Ectodermal cell (in vitro differentiated cells): Measurements from ENCODE around the gene CSNK2A1.

Experiments
- H3K27ac ChIP-seq: 2 replicates; pipeline ENCODE4 v1.7.0; 2013; ENCODE audit warnings: mild to moderate bottlenecking, low read depth, low read length; ENCODE audit not compliant: insufficient read depth, poor library complexity, severe bottlenecking
- H3K27me3 ChIP-seq: 2 replicates; pipeline ENCODE4 v1.7.0; 2013; ENCODE audit warnings: mild to moderate bottlenecking, low read length; ENCODE audit not compliant: insufficient read depth, control insufficient read depth, poor library complexity, severe bottlenecking
- H3K36me3 ChIP-seq: one replicate; pipeline ENCODE4 v1.7.0; 2013; ENCODE audit warnings: low read length; ENCODE audit not compliant: control insufficient read depth, insufficient read depth
- H3K4me1 ChIP-seq: one replicate; pipeline ENCODE4 v1.7.0; 2013; ENCODE audit warnings: low read length; ENCODE audit not compliant: control insufficient read depth, insufficient read depth
- H3K4me3 ChIP-seq: 2 replicates; pipeline ENCODE4 v1.7.0; 2013; ENCODE audit warnings: low read depth, low read length, control low read depth; ENCODE audit not compliant: insufficient read depth
- H3K9me3 ChIP-seq: 2 replicates; pipeline ENCODE4 v1.7.0; 2013; ENCODE audit warnings: mild to moderate bottlenecking, low read length, moderate library complexity; ENCODE audit not compliant: control insufficient read depth
- WGBS, 2 experiments: methylation state at CpG; one replicate each; pipeline ENCODE4 v1.1.7; 2013; ENCODE audit warnings: missing lambda C conversion rate in 2 of 2; 5-methylcytosine and 5-hydroxymethylcytosine counted together

The CSNK2A1 gene

GRCh38 chr20:433300-433975 is 110.2 kb downstream of the CSNK2A1 start:
- Histone ChIP-seq H3K27ac (no peak overlapping the region), H3K36me3 (peaks cover 27% of the 10 kb centered on the region), H3K4me3 (no peak overlapping the region), H3K27me3 (no peaks in the 10 kb centered on the region), H3K4me1 (no peaks in the 10 kb centered on the region), H3K9me3 (no peaks in the 10 kb centered on the region)
- WGBS, 2 experiments, result 93% methylated on average over 12 of the region's 12 CpGs

GRCh38 chr20:432677-433299 is 110.8 kb downstream of the CSNK2A1 start:
- WGBS, 2 experiments, result 93 to 96% methylated on average over 11 of the region's 11 CpGs
- Histone ChIP-seq H3K4me3 (no peak overlapping the region), H3K27me3 (no peaks in the 10 kb centered on the region), H3K4me1 (no peaks in the 10 kb centered on the region), H3K27ac (no peak overlapping the region), H3K9me3 (no peaks in the 10 kb centered on the region), H3K36me3 (peaks cover 22% of the 10 kb centered on the region)

- H3K27ac ChIP-seq, result no peak overlapping the region
- no peaks in the 10 kb centered on the region for H3K4me1 ChIP-seq
- no peaks in the 10 kb centered on the region for H3K9me3 ChIP-seq
- no peak overlapping the region for H3K4me3 ChIP-seq
- WGBS, 2 experiments, result 95 to 96% methylated on average over 13 of the region's 13 CpGs
- H3K27me3 ChIP-seq, result no peaks in the 10 kb centered on the region
- H3K36me3 ChIP-seq, result peaks cover 21% of the 10 kb centered on the region
These were observed 111.4 kb downstream of the CSNK2A1 start for GRCh38 chr20:432208-432607.

- WGBS, 2 experiments, result 77 to 79% methylated on average over 17 of the region's 17 CpGs
- no peak overlapping the region for H3K4me3 ChIP-seq
- H3K9me3 ChIP-seq, result no peaks in the 10 kb centered on the region
- peak overlapping the region; percentile 26 for H3K27ac ChIP-seq
- peaks cover 19% of the 10 kb centered on the region for H3K36me3 ChIP-seq
- H3K27me3 ChIP-seq, result no peaks in the 10 kb centered on the region
- no peaks in the 10 kb centered on the region for H3K4me1 ChIP-seq
These were observed 112.3 kb downstream of the CSNK2A1 start for GRCh38 chr20:431012-431904.

GRCh38 chr20:430091-430999 is 113.2 kb downstream of the CSNK2A1 start:
- no peak overlapping the region for H3K4me3 ChIP-seq
- H3K36me3 ChIP-seq, result peaks cover 12% of the 10 kb centered on the region
- H3K4me1 ChIP-seq, result no peaks in the 10 kb centered on the region
- H3K27me3 ChIP-seq, result no peaks in the 10 kb centered on the region
- WGBS, 2 experiments, result 88 to 91% methylated on average over 21 of the region's 21 CpGs
- H3K27ac ChIP-seq, result no peak overlapping the region
- no peaks in the 10 kb centered on the region for H3K9me3 ChIP-seq

GRCh38 chr20:428658-429200 is 114.9 kb downstream of the CSNK2A1 start:
- 93 to 94% methylated on average over 14 of the region's 14 CpGs for WGBS, 2 experiments
- no peaks in the 10 kb centered on the region for H3K9me3 ChIP-seq
- no peaks in the 10 kb centered on the region for H3K4me1 ChIP-seq
- H3K4me3 ChIP-seq, result no peak overlapping the region
- no peak overlapping the region for H3K27ac ChIP-seq
- H3K36me3 ChIP-seq, result peaks cover 9% of the 10 kb centered on the region
- H3K27me3 ChIP-seq, result no peaks in the 10 kb centered on the region

GRCh38 chr20:427849-428657 is 115.5 kb downstream of the CSNK2A1 start:
- 95 to 96% methylated on average over 14 of the region's 14 CpGs for WGBS, 2 experiments
- H3K27ac ChIP-seq, result no peak overlapping the region
- H3K9me3 ChIP-seq, result no peaks in the 10 kb centered on the region
- H3K4me3 ChIP-seq, result no peak overlapping the region
- H3K4me1 ChIP-seq, result no peaks in the 10 kb centered on the region
- H3K27me3 ChIP-seq, result no peaks in the 10 kb centered on the region
- H3K36me3 ChIP-seq, result peaks cover 9% of the 10 kb centered on the region

GRCh38 chr20:427401-427800 is 116.2 kb downstream of the CSNK2A1 start:
- WGBS, 2 experiments, result 94% methylated on average over 4 of the region's 4 CpGs
- H3K4me1 ChIP-seq, result no peaks in the 10 kb centered on the region
- peaks cover 13% of the 10 kb centered on the region for H3K36me3 ChIP-seq
- no peaks in the 10 kb centered on the region for H3K27me3 ChIP-seq
- no peak overlapping the region for H3K4me3 ChIP-seq
- H3K27ac ChIP-seq, result no peak overlapping the region
- H3K9me3 ChIP-seq, result no peaks in the 10 kb centered on the region

GRCh38 chr20:426566-426965 is 117.0 kb downstream of the CSNK2A1 start:
- H3K27ac ChIP-seq, result no peak overlapping the region
- H3K36me3 ChIP-seq, result peaks cover 20% of the 10 kb centered on the region
- no peaks in the 10 kb centered on the region for H3K9me3 ChIP-seq
- no peak overlapping the region for H3K4me3 ChIP-seq
- 93 to 100% methylated on average over 1 of the region's 2 CpGs for WGBS, 2 experiments
- no peaks in the 10 kb centered on the region for H3K4me1 ChIP-seq
- H3K27me3 ChIP-seq, result no peaks in the 10 kb centered on the region
